AG09319 (cell line): Measurements from ENCODE around the gene MALAT1.
"Not testable (repeated sequence)": the region's sequence is repeated elsewhere in the genome, so short reads cannot be mapped to it uniquely, and the experiment has no call there.

ENCODE experiments used
- DNase-seq: peaks from one replicate; pipeline ENCODE4 v3.0.0-alpha.2; 2010; ENCODE audit warnings: low read depth; ENCODE audit errors: extremely low read depth
- CTCF ChIP-seq: IDR thresholded peaks from 2 replicates; pipeline ENCODE4 v1.5.1; 2011; ENCODE audit warnings: low read depth, mild to moderate bottlenecking, inconsistent platforms, low read length, moderate library complexity

MALAT1 gene

GRCh38 chr11:65506772-65507505, 8.1 kb downstream of the MALAT1 start:
- peak; percentile 92 for DNase-seq
- no peak for TF ChIP-seq CTCF

GRCh38 chr11:65512311-65512710, 13.5 kb downstream of the MALAT1 start:
- not testable (repeated sequence) for DNase-seq

GRCh38 chr11:65516135-65516968, 17.5 kb downstream of the MALAT1 start:
- no peak for DNase-seq
- no peak for TF ChIP-seq CTCF

- DNase-seq, result not testable (repeated sequence)
Measured at GRCh38 chr11:65518941-65519549, 20.2 kb downstream of the MALAT1 start.

- not testable (repeated sequence) for DNase-seq
Measured at GRCh38 chr11:65521777-65522521, 23.1 kb downstream of the MALAT1 start.

- not testable (repeated sequence) for DNase-seq
Measured at GRCh38 chr11:65522718-65523630, 24.1 kb downstream of the MALAT1 start.

- not testable (repeated sequence) for DNase-seq
Measured at GRCh38 chr11:65523631-65523968, 24.8 kb downstream of the MALAT1 start.

- DNase-seq, result no peak
- TF ChIP-seq CTCF, result no peak
Measured at GRCh38 chr11:65524014-65524740, 25.3 kb downstream of the MALAT1 start.
